K562 (cell line): Measurements from ENCODE around the gene INHBE. TPM values are rescaled to one million over a fixed set of nuclear protein-coding genes. Genes with fewer than 3 reads are reported as not detected.
A peak's percentile ranks its signal among the peaks of the same experiment; 100 is the strongest.

ENCODE experiments used
- CREB1 ChIP-seq, 2 experiments: sonication (generic) in 1 of 2; formaldehyde crosslinking in 1 of 2; IDR thresholded peaks; 2 replicates each; pipeline versions ENCODE4 v1.6.1 to v1.8.0; 2012 to 2022; ENCODE audit warnings: inconsistent platforms in 1 of 2, mild to moderate bottlenecking in 1 of 2, missing genetic modification reagents in 1 of 2, moderate library complexity in 1 of 2
- GABPA ChIP-seq: fragments of 200-800 bp; sonication (Bioruptor generic); conservative IDR thresholded peaks from 2 replicates; pipeline ENCODE4 v1.6.1; 2016; ENCODE audit warnings: low read depth, missing genetic modification characterization, missing compliant biosample characterization
- HDAC1 ChIP-seq, 2 experiments: fragments of 450-650 bp; IDR thresholded peaks; 2 replicates each; pipeline ENCODE4 v1.6.1; 2016 to 2017; ENCODE audit warnings: inconsistent platforms in 1 of 2, mild to moderate bottlenecking in 1 of 2, moderate library complexity in 1 of 2
- ILF3 ChIP-seq: fragments of 450-650 bp; IDR thresholded peaks from 2 replicates; pipeline ENCODE4 v1.6.1; 2018; ENCODE audit warnings: antibody characterized with exemption, mild to moderate bottlenecking, moderate library complexity, borderline replicate concordance
- KAT7 ChIP-seq: sonication (generic); formaldehyde crosslinking; IDR thresholded peaks from 2 replicates; pipeline ENCODE4 v1.8.0; 2022; ENCODE audit warnings: missing genetic modification reagents, mild to moderate bottlenecking, borderline replicate concordance
- MAZ ChIP-seq, 2 experiments: fragments of 450-650 bp in 1 of 2; sonication (generic) in 1 of 2; formaldehyde crosslinking; IDR thresholded peaks in 1 of 2; conservative IDR thresholded peaks in 1 of 2; 2 replicates each; pipeline versions ENCODE4 v1.4.0 to v1.5.0; 2020; ENCODE audit warnings: mild to moderate bottlenecking in 1 of 2, missing genetic modification reagents in 1 of 2
- MEF2D ChIP-seq: conservative IDR thresholded peaks from 2 replicates; pipeline ENCODE4 v1.6.1; 2016; ENCODE audit warnings: low read depth, missing genetic modification characterization, missing compliant biosample characterization
- MTA2 ChIP-seq: fragments of 450-650 bp; IDR thresholded peaks from 2 replicates; pipeline ENCODE4 v1.6.1; 2016; ENCODE audit warnings: low read depth
- RAD21 ChIP-seq, 2 experiments: fragments of 250-450 bp in 1 of 2; fragments of 450-650 bp in 1 of 2; sonication (Bioruptor Pico) in 1 of 2; formaldehyde crosslinking in 1 of 2; IDR thresholded peaks in 1 of 2; conservative IDR thresholded peaks in 1 of 2; 2 replicates each; pipeline versions ENCODE4 v1.4.0 to v1.8.0; 2020 to 2022; ENCODE audit warnings: mild to moderate bottlenecking in 2 of 2, moderate library complexity in 1 of 2
- RHOXF2B ChIP-seq: fragments of 250-450 bp; sonication (Bioruptor Pico); conservative IDR thresholded peaks from 2 replicates; pipeline ENCODE4 v1.5.1; 2021
- TOE1 ChIP-seq, 2 experiments: fragments of 450-650 bp in 1 of 2; sonication (generic) in 1 of 2; formaldehyde crosslinking in 1 of 2; IDR thresholded peaks; 2 replicates each; pipeline versions ENCODE4 v1.7.1 to v1.8.0; 2016 to 2022; ENCODE audit warnings: borderline replicate concordance in 2 of 2, mild to moderate bottlenecking in 2 of 2, antibody characterized with exemption in 1 of 2, inconsistent platforms in 1 of 2, low read depth in 1 of 2, missing genetic modification reagents in 1 of 2, moderate library complexity in 1 of 2
- TRIM24 ChIP-seq, 2 experiments: fragments of 450-650 bp; IDR thresholded peaks; 2 replicates each; pipeline ENCODE4 v1.6.1; 2016
- ZNF431 ChIP-seq: sonication (generic); formaldehyde crosslinking; IDR thresholded peaks from 2 replicates; pipeline ENCODE4 v1.8.0; 2022; ENCODE audit warnings: mild to moderate bottlenecking, missing genetic modification reagents
- polyA plus RNA-seq, 8 experiments: library from polyadenylated mRNA; depleted of rRNA in 4 of 8; stranded (reverse) in 5 of 8; unstranded in 3 of 8; fragments of >200 nt; fragmentation: Nextera tagmentation in 2 of 8; fragmentation: Illumina TruSeq in 1 of 8; extraction: Ambion mirVana in 2 of 8; extraction: Trizol in 1 of 8; gene quantifications; 2 replicates each; pipeline versions ENCODE4 v1.2.1 to v1.2.3, GENCODE V29; 2011 to 2014; ENCODE audit warnings: inconsistent platforms in 1 of 8, missing spikeins in 1 of 8
- total RNA-seq, 7 experiments: library from RNA; depleted of rRNA in 6 of 7; stranded (reverse); fragments of >200 nt in 6 of 7; fragmentation: Illumina TruSeq in 2 of 7; extraction: Trizol in 2 of 7; gene quantifications; 2 replicates each; pipeline versions ENCODE4 v1.2.1 to v1.2.3, GENCODE V29; 2011 to 2021; ENCODE audit warnings: low replicate concordance in 1 of 7
- TF ChIP-seq, protein P1 (sequence below): fragments of 450-650 bp; formaldehyde crosslinking; IDR thresholded peaks from 2 replicates; pipeline ENCODE4 v1.4.0; 2020; ENCODE audit warnings: mild to moderate bottlenecking, mixed read lengths
- TF ChIP-seq, protein P2 (sequence below): fragments of 150-350 bp; conservative IDR thresholded peaks from 2 replicates; pipeline ENCODE4 v1.6.1; 2014; ENCODE audit warnings: low read length
- TF ChIP-seq, protein P3 (sequence below), 3 experiments: IDR thresholded peaks in 2 of 3; conservative IDR thresholded peaks in 1 of 3; 2 replicates each; pipeline ENCODE4 v1.5.1; 2011 to 2012; ENCODE audit warnings: low read length in 3 of 3, mild to moderate bottlenecking in 3 of 3, control low read depth in 2 of 3, improper control_type of control experiment in 1 of 3, inconsistent platforms in 1 of 3, low read depth in 1 of 3, mixed read lengths in 1 of 3, moderate library complexity in 1 of 3; ENCODE audit not compliant: insufficient read depth in 2 of 3
- TF ChIP-seq, protein P4 (sequence below): sonication (generic); formaldehyde crosslinking; IDR thresholded peaks from 2 replicates; pipeline ENCODE4 v1.8.0; 2022; ENCODE audit warnings: missing genetic modification reagents, mild to moderate bottlenecking, moderate library complexity, borderline replicate concordance

INHBE gene
- total and polyA plus RNA-seq, 9 of the 15 experiments (the other 6 are each of a cell fraction or from before 2014, with no cell fraction given), result 0.94 to 9.9 (median 7.3) TPM

DNA sequence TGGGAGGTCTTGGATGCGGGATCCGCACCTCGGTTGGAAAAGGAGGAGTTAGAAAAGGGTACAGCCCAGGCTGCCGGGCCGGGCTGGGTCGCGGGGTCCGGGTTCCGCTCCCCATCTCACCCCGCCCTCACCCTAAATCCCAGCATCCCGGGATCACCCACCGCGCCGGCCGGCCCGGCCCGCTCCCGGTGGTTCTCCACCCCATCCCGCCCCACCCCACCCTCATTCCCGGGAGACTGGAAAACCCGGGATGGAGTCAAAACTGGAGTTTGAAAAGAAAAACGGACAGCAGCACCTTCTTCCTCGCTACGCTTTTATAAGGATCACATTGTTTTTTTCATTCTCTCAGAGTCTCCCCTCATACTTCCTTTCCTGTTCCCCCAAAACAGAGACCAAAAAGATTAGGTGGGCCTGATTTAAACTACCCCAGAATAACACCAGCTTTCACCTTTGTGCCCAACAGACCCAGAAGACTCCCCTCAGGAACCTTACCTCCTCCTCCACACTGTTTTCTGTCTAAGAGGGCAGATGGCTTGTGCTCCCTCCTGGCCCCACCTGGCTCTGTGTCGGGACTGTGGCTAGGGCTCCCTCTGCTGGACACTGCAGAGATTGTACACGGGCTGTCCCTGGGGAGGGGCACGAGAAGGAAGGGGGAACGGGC, 7.3 kb downstream of the INHBE start (continued):
- TF ChIP-seq, protein P1, sequence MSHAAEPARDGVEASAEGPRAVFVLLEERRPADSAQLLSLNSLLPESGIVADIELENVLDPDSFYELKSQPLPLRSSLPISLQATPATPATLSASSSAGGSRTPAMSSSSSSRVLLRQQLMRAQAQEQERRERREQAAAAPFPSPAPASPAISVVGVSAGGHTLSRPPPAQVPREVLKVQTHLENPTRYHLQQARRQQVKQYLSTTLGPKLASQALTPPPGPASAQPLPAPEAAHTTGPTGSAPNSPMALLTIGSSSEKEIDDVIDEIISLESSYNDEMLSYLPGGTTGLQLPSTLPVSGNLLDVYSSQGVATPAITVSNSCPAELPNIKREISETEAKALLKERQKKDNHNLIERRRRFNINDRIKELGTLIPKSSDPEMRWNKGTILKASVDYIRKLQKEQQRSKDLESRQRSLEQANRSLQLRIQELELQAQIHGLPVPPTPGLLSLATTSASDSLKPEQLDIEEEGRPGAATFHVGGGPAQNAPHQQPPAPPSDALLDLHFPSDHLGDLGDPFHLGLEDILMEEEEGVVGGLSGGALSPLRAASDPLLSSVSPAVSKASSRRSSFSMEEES (CRISPR knock-in tag), result no peak
- TF ChIP-seq TRIM24 (IDR thresholded peaks at IDR 0.05), result peak in 1 of 2 experiments; percentile 37; a peak in 1 of 4 replicates
- TF ChIP-seq RHOXF2B, result 0 out of 2 replicates have a peak, but pooled peaks have one; percentile 69
- TF ChIP-seq RAD21 (CRISPR knock-in tag; conservative IDR thresholded peaks at IDR 0.05 in 1 of 2, IDR thresholded peaks at IDR 0.05 in 1 of 2), result peak; percentile 77 to 90
- 0 out of 2 replicates have a peak, but pooled peaks have one; percentile 34 for TF ChIP-seq MEF2D (tag)
- TF ChIP-seq CREB1 (IDR thresholded peaks at IDR 0.05), result no peak
- TF ChIP-seq CREB1 (CRISPR knock-in tag; IDR thresholded peaks at IDR 0.05), result peak; percentile 76
- peak; percentile 82 for TF ChIP-seq TOE1 (IDR thresholded peaks at IDR 0.05; ENCODE audit: borderline replicate concordance)
- TF ChIP-seq TOE1 (CRISPR knock-in tag; IDR thresholded peaks at IDR 0.05; ENCODE audit: borderline replicate concordance, low read depth), result no peak
- no peak for TF ChIP-seq ILF3
- TF ChIP-seq MTA2, result 0 out of 2 replicates have a peak, but pooled peaks have one; percentile 13
- TF ChIP-seq ZNF431, result 0 out of 2 replicates have a peak, but pooled peaks have one; percentile 55
- TF ChIP-seq, protein P2, sequence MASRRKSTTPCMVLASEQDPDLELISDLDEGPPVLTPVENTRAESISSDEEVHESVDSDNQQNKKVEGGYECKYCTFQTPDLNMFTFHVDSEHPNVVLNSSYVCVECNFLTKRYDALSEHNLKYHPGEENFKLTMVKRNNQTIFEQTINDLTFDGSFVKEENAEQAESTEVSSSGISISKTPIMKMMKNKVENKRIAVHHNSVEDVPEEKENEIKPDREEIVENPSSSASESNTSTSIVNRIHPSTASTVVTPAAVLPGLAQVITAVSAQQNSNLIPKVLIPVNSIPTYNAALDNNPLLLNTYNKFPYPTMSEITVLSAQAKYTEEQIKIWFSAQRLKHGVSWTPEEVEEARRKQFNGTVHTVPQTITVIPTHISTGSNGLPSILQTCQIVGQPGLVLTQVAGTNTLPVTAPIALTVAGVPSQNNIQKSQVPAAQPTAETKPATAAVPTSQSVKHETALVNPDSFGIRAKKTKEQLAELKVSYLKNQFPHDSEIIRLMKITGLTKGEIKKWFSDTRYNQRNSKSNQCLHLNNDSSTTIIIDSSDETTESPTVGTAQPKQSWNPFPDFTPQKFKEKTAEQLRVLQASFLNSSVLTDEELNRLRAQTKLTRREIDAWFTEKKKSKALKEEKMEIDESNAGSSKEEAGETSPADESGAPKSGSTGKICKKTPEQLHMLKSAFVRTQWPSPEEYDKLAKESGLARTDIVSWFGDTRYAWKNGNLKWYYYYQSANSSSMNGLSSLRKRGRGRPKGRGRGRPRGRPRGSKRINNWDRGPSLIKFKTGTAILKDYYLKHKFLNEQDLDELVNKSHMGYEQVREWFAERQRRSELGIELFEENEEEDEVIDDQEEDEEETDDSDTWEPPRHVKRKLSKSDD, result 0 out of 2 replicates have a peak, but pooled peaks have one; percentile 44
- peak; percentile 77 to 99 for TF ChIP-seq MAZ (CRISPR knock-in tag; conservative IDR thresholded peaks at IDR 0.05 in 1 of 2, IDR thresholded peaks at IDR 0.05 in 1 of 2)
- 0 out of 2 replicates have a peak, but pooled peaks have one; percentile 24 for TF ChIP-seq GABPA
- TF ChIP-seq KAT7 (CRISPR knock-in tag), result 0 out of 2 replicates have a peak, but pooled peaks have one; percentile 65
- TF ChIP-seq, protein P3, sequence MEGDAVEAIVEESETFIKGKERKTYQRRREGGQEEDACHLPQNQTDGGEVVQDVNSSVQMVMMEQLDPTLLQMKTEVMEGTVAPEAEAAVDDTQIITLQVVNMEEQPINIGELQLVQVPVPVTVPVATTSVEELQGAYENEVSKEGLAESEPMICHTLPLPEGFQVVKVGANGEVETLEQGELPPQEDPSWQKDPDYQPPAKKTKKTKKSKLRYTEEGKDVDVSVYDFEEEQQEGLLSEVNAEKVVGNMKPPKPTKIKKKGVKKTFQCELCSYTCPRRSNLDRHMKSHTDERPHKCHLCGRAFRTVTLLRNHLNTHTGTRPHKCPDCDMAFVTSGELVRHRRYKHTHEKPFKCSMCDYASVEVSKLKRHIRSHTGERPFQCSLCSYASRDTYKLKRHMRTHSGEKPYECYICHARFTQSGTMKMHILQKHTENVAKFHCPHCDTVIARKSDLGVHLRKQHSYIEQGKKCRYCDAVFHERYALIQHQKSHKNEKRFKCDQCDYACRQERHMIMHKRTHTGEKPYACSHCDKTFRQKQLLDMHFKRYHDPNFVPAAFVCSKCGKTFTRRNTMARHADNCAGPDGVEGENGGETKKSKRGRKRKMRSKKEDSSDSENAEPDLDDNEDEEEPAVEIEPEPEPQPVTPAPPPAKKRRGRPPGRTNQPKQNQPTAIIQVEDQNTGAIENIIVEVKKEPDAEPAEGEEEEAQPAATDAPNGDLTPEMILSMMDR (IDR thresholded peaks at IDR 0.05 in 2 of 3, conservative IDR thresholded peaks at IDR 0.05 in 1 of 3; ENCODE audit: insufficient read depth in 2 of 3, low read depth in 1 of 3, low read length in 3 of 3), result peak; percentile 96 to 98 (median 97)
- TF ChIP-seq HDAC1 (IDR thresholded peaks at IDR 0.05), result peak in 1 of 2 experiments; percentile 56; a peak in 2 of 4 replicates
- TF ChIP-seq, protein P4, sequence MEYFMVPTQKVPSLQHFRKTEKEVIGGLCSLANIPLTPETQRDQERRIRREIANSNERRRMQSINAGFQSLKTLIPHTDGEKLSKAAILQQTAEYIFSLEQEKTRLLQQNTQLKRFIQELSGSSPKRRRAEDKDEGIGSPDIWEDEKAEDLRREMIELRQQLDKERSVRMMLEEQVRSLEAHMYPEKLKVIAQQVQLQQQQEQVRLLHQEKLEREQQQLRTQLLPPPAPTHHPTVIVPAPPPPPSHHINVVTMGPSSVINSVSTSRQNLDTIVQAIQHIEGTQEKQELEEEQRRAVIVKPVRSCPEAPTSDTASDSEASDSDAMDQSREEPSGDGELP, result peak; percentile 91
